ENCODE measurements around the gene WDR82. TPM values are rescaled to one million over a fixed set of nuclear protein-coding genes. Genes with fewer than 3 reads are reported as not detected.

The WDR82 gene
- total and polyA plus RNA-seq, 4 experiments from 2014 or later: 62.3 to 150 (median 146) TPM

Small RNA genes lying within 50 kb of the gene (microRNA-seq; reads per million reads assigned to microRNA genes)
- gene MIR135A1 (ENCODE audit: borderline microRNAs expressed, borderline number of aligned reads, borderline replicate concordance) (not detected), gene MIRLET7G (ENCODE audit: borderline microRNAs expressed, borderline number of aligned reads, borderline replicate concordance) (355,952 reads per million, percentile 100 among the genes with 10 or more reads in this experiment)

Other genes starting within 250 kb of the WDR82 start
- gene DUSP7, start 222.1 kb downstream of the WDR82 start, total RNA-seq: 10 to 100 TPM; 43.6 to 44.7 TPM
- 10 to 100 TPM in 1 of 2 donors, 1 to 10 TPM in 1; 2.8 to 10.2 TPM for gene DUSP7, start 222.1 kb downstream of the WDR82 start, polyA plus RNA-seq
- gene POC1A, start 124.2 kb downstream of the WDR82 start, total RNA-seq: 1 to 10 TPM in 1 of 2 experiments, under 1 TPM in 1; 0.99 to 1.1 TPM
- 1 to 10 TPM in 1 of 2 donors, under 1 TPM in 1; 0.36 to 2.4 TPM for gene POC1A, start 124.2 kb downstream of the WDR82 start, polyA plus RNA-seq
- 10 to 100 TPM; 30.0 to 34.6 TPM for gene ALAS1, start 80.5 kb downstream of the WDR82 start, total RNA-seq
- gene ALAS1, start 80.5 kb downstream of the WDR82 start, polyA plus RNA-seq: 10 to 100 TPM; 30.5 to 35.4 TPM
- 1 to 10 TPM; 2.3 to 3.0 TPM for gene TLR9, start 53.0 kb downstream of the WDR82 start, total RNA-seq
- gene TLR9, start 53.0 kb downstream of the WDR82 start, polyA plus RNA-seq: not detected
- 10 to 100 TPM; 69.3 to 76.1 TPM for gene TWF2, start 39.5 kb downstream of the WDR82 start, total RNA-seq
- gene TWF2, start 39.5 kb downstream of the WDR82 start, polyA plus RNA-seq: 100 to 1,000 TPM; 122 to 124 TPM
- gene PPM1M, start 32.9 kb downstream of the WDR82 start, total RNA-seq: 10 to 100 TPM; 70.2 to 81.1 TPM
- 10 to 100 TPM; 52.0 to 85.3 TPM for gene PPM1M, start 32.9 kb downstream of the WDR82 start, polyA plus RNA-seq
- gene GLYCTK, start 9.2 kb upstream of the WDR82 start, total RNA-seq: 10 to 100 TPM; 29.4 to 35.1 TPM
- gene GLYCTK, start 9.2 kb upstream of the WDR82 start, polyA plus RNA-seq: 1 to 10 TPM; 4.9 to 9.7 TPM
- 10 to 100 TPM; 45.1 to 49.8 TPM for gene DNAH1, start 37.7 kb upstream of the WDR82 start, total RNA-seq
- 1 to 10 TPM in 1 of 2 donors, under 1 TPM in 1; 0.02 to 1.2 TPM for gene DNAH1, start 37.7 kb upstream of the WDR82 start, polyA plus RNA-seq
- 10 to 100 TPM; 77.2 to 88.8 TPM for gene BAP1, start 131.4 kb upstream of the WDR82 start, total RNA-seq
- 10 to 100 TPM; 10.0 to 26.9 TPM for gene BAP1, start 131.4 kb upstream of the WDR82 start, polyA plus RNA-seq
- gene PHF7, start 132.0 kb upstream of the WDR82 start, total RNA-seq: 10 to 100 TPM; 13.3 to 15.1 TPM
- 10 to 100 TPM in 1 of 2 donors, 1 to 10 TPM in 1; 4.6 to 10.2 TPM for gene PHF7, start 132.0 kb upstream of the WDR82 start, polyA plus RNA-seq
- gene SEMA3G, start 166.5 kb upstream of the WDR82 start, total RNA-seq: under 1 TPM; 0.17 to 0.22 TPM
- under 1 TPM in 1 of 2 donors, not detected in 1; 0.29 TPM for gene SEMA3G, start 166.5 kb upstream of the WDR82 start, polyA plus RNA-seq
- 1 to 10 TPM; 5.3 to 7.1 TPM for gene TNNC1, start 175.4 kb upstream of the WDR82 start, total RNA-seq
- gene TNNC1, start 175.4 kb upstream of the WDR82 start, polyA plus RNA-seq: under 1 TPM in 1 of 2 donors, not detected in 1; 0.92 TPM
- gene NISCH, start 177.0 kb upstream of the WDR82 start, total RNA-seq: 100 to 1,000 TPM; 189 to 205 TPM
- 10 to 100 TPM; 10.2 to 25.8 TPM for gene NISCH, start 177.0 kb upstream of the WDR82 start, polyA plus RNA-seq
- gene STAB1, start 216.7 kb upstream of the WDR82 start, total RNA-seq: 10 to 100 TPM; 11.3 to 13.9 TPM
- gene STAB1, start 216.7 kb upstream of the WDR82 start, polyA plus RNA-seq: not detected